HAP-1 (cell line): ENCODE data around the gene OXLD1.
A peak's percentile ranks its signal among the peaks of the same experiment; 100 is the strongest.

ENCODE experiments used
- DNase-seq, 2 experiments: peaks; one replicate each; pipeline ENCODE4 v3.0.0-alpha.2; 2016 to 2020; ENCODE audit warnings: low spot score in 2 of 2
- H3K27me3 ChIP-seq: fragments of 250-450 bp; sonication (Bioruptor Pico); 2 replicates; pipeline ENCODE4 v1.5.1; 2020; ENCODE audit warnings: low read depth, mild to moderate bottlenecking, moderate library complexity
- H3K36me3 ChIP-seq: fragments of 250-450 bp; sonication (Bioruptor Pico); replicated peaks from 2 replicates; pipeline ENCODE4 v1.5.1; 2020; ENCODE audit warnings: mild to moderate bottlenecking
- H3K4me1 ChIP-seq: fragments of 250-450 bp; sonication (Bioruptor Pico); 2 replicates; pipeline ENCODE4 v1.5.1; 2020; ENCODE audit warnings: mild to moderate bottlenecking
- H3K4me3 ChIP-seq: fragments of 250-450 bp; sonication (Bioruptor Pico); 2 replicates; pipeline ENCODE4 v1.5.1; 2020; ENCODE audit warnings: mild to moderate bottlenecking, moderate library complexity
- H3K9me3 ChIP-seq: fragments of 250-450 bp; sonication (Bioruptor Pico); 2 replicates; pipeline ENCODE4 v1.5.1; 2020; ENCODE audit warnings: mild to moderate bottlenecking, moderate library complexity
- in situ Hi-C: fragments of 300-500 bp; cut with MboI; formaldehyde crosslinking; loops from 3 replicates; pipeline ENCODE4 v1.14.3; 2020; ENCODE audit warnings: low sequenced_read_pairs, inconsistent platforms, mixed read lengths

The OXLD1 gene

DNA sequence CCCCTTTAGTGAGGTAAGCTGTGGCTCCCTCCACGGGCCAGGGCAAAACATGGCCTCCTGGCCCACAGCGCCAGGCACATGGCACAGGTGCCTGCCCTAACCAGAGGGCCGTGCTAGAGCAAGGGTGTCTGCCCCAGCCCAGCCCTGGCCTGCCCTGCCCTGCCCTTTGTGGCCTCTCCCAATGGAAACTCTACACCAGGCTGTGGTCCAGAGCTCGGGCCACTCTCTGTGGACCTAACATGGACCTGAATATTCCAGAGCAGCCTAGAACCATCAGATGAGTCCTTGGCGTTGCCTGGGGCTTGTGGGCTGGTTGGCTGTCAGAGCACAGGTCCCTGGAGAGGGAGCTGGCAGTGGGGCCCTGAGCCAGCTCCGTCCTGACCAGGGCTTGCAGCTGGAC, 28.8 kb upstream of the OXLD1 start:
- Histone ChIP-seq H3K4me1 (no peaks in the 10 kb centered on the region), H3K27me3 (no peaks in the 10 kb centered on the region), H3K9me3 (no peaks in the 10 kb centered on the region), H3K36me3 (peaks cover 89% of the 10 kb centered on the region), H3K4me3 (no peak overlapping the region)
- in situ Hi-C loops = no loop called here
- no peak for DNase-seq

DNA sequence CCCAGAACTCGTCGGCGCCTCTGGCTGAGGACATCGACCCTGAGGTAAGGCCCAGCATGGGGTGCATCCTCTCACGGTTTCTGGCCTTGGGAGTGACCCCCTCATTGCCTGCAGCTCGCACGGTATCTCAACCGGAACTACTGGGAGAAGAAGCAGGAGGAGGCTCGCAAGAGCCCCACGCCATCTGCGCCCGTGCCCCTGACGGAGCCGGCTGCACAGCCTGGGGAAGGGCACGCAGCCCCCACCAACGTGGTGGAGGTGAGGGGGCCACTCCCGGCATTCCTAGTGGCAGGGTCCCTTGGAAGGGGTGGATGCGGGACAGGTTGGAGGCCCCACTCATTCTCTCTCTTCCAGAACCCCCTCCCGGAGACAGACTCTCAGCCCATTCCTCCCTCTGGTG, 28.4 kb upstream of the OXLD1 start:
- Histone ChIP-seq H3K4me1 (no peaks in the 10 kb centered on the region), H3K27me3 (no peaks in the 10 kb centered on the region), H3K4me3 (no peak overlapping the region), H3K36me3 (peaks cover 91% of the 10 kb centered on the region), H3K9me3 (no peaks in the 10 kb centered on the region)
- in situ Hi-C loops = no loop called here
- DNase-seq = no peak

DNA sequence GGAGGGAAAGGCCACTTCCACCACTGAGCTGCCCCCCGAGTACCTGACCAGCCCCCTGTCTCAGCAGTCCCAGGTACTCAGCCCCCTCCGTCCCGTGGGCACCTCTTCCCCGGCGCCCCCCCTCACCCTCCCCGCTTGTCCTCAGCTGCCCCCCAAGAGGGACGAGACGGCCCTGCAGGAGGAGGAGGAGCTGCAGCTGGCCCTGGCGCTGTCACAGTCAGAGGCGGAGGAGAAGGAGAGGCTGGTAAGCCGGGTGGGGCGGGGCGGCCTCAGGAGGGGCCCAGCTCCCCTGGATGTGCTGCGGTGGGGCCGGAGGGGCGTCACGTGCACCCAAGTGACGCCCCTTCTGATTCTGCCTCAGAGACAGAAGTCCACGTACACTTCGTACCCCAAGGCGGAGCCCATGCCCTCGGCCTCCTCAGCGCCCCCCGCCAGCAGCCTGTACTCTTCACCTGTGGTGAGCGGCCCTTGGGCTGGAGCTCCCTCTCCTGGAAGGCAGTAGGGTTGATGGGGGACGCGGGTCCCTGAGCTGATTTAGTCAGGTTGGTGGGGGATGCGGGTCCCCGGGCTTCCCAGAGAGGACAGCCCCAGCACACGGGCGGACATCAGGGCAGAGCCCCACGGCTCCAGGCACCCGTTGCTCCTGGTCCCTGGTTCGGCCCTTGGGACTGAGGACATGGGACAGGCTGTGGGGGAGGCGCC, 27.3 kb upstream of the OXLD1 start:
- in situ Hi-C loops = no loop called here
- peaks cover 89% of the 10 kb centered on the region for H3K36me3 ChIP-seq
- DNase-seq = no peak

DNA sequence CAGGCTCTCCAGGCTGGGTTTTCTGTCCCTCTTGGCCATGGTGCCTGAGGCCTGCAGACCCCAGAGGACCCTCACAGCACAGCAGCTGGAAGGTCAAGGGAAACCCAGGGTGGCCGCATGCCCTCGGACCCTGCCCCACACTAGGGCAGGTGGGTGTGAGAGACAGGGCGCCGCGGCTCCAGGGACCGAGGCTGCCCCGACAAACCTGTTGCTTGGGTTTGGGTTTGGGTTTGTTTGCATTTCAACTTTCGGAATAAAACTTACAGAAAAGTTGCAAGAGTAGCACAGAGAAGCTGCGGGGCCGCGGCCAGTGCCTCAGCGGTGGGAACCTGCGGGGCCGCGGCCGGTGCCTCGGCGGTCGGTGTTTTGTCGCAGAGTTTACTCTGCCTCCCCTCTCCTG, 25.2 kb upstream of the OXLD1 start:
- DNase-seq = no peak
- Histone ChIP-seq H3K9me3 (no peaks in the 10 kb centered on the region), H3K4me1 (no peaks in the 10 kb centered on the region), H3K4me3 (no peak overlapping the region), H3K27me3 (no peaks in the 10 kb centered on the region), H3K36me3 (peaks cover 92% of the 10 kb centered on the region)
- in situ Hi-C loops = no loop called here

More for the DNA sequence above, 27.3 kb upstream of the OXLD1 start:
- Histone ChIP-seq H3K27me3 (no peaks in the 10 kb centered on the region), H3K4me1 (no peaks in the 10 kb centered on the region), H3K9me3 (no peaks in the 10 kb centered on the region), H3K4me3 (no peak overlapping the region)

DNA sequence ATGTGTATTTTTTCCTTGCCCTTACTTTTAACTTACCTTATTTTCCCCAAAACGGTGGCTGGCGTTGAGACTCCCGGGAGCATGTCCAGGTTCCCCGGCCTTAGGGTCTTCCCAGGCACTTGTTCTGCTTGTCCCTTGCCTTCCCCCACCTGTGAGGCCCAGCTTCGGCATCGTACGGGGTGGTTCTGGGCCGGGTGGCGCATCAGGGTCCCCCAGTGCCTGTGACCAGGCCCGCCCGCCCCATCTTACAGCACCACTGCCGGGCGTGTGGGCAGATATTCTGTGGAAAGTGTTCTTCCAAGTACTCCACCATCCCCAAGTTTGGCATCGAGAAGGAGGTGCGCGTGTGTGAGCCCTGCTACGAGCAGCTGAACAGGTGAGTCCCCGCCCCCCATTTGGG, 24.8 kb upstream of the OXLD1 start:
- Histone ChIP-seq H3K9me3 (no peaks in the 10 kb centered on the region), H3K4me1 (no peaks in the 10 kb centered on the region), H3K4me3 (no peak overlapping the region), H3K27me3 (no peaks in the 10 kb centered on the region), H3K36me3 (peaks cover 92% of the 10 kb centered on the region)
- in situ Hi-C loops = no loop called here
- no peak for DNase-seq

DNA sequence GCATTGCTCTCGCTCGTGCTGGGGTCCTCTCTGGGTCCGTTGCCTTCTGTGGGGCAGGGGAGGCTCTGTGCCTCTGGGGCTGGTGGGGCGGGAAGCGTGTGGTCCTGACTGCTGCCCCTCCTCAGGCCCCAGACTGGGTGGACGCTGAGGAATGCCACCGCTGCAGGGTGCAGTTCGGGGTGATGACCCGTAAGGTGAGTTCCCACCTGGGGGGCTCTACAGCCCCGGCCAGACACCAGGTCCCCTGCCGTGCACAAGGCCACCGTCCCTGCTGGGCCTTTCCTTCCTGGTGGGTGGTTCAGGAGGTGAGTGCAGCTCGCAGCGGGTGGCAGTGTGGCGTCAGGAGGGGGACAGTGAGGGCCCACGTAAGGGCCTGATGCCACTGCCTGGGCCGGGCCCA, 24.1 kb upstream of the OXLD1 start:
- Histone ChIP-seq H3K36me3 (peaks cover 92% of the 10 kb centered on the region), H3K4me1 (no peaks in the 10 kb centered on the region), H3K27me3 (no peaks in the 10 kb centered on the region), H3K4me3 (no peak overlapping the region), H3K9me3 (no peaks in the 10 kb centered on the region)
- in situ Hi-C loops = no loop called here
- DNase-seq = no peak

DNA sequence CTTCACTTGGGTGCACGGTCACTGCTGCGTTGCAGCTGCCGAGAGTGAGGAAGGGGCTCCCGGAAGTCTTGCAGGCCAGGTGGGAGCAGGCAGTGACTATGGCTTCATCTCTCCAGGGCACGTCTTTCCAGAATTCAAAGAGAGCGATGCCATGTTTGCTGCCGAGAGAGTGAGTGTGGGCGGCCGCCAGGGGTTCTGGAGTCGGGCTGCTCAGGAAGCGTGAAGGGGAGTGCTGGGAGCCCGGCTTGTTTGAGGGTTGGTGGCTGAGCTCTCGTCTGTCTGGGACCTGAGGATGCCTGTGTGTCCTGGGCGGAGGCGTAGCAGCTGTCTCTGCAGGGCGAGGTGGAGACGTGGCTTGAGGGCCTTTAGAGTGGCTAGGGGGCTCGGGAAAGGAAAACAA, 23.7 kb upstream of the OXLD1 start:
- no peaks in the 10 kb centered on the region for H3K27me3 ChIP-seq
- H3K9me3 ChIP-seq = no peaks in the 10 kb centered on the region
- H3K36me3 ChIP-seq = peaks cover 89% of the 10 kb centered on the region
- peaks cover under 1% of the 10 kb centered on the region; the same call in 1 of the 2 replicates for H3K4me1 ChIP-seq
- in situ Hi-C loops = no loop called here
- DNase-seq = no peak
- no peak overlapping the region for H3K4me3 ChIP-seq

DNA sequence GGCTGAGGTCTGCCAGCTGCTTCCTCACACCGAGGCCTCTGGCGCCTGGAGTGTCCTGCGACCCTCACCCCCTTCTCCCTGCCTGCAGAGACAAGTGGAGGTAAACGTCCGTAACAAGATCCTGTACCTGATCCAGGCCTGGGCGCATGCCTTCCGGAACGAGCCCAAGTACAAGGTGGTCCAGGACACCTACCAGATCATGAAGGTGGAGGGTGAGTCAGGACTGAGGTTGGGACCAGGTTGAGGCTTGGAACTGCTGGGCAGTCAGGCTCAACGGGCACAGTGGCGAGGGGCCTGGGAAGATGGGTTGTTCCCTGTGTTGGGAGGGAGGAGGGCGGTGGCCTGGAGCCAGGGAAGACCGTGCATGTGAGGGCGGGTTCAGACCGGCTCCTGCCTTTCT, 22.2 kb upstream of the OXLD1 start:
- Histone ChIP-seq H3K4me1 (peaks cover 8% of the 10 kb centered on the region; the same call in 1 of the 2 replicates), H3K9me3 (no peaks in the 10 kb centered on the region), H3K27me3 (no peaks in the 10 kb centered on the region), H3K36me3 (peaks cover 74% of the 10 kb centered on the region), H3K4me3 (no peak overlapping the region)
- in situ Hi-C loops = no loop called here
- no peak for DNase-seq

DNA sequence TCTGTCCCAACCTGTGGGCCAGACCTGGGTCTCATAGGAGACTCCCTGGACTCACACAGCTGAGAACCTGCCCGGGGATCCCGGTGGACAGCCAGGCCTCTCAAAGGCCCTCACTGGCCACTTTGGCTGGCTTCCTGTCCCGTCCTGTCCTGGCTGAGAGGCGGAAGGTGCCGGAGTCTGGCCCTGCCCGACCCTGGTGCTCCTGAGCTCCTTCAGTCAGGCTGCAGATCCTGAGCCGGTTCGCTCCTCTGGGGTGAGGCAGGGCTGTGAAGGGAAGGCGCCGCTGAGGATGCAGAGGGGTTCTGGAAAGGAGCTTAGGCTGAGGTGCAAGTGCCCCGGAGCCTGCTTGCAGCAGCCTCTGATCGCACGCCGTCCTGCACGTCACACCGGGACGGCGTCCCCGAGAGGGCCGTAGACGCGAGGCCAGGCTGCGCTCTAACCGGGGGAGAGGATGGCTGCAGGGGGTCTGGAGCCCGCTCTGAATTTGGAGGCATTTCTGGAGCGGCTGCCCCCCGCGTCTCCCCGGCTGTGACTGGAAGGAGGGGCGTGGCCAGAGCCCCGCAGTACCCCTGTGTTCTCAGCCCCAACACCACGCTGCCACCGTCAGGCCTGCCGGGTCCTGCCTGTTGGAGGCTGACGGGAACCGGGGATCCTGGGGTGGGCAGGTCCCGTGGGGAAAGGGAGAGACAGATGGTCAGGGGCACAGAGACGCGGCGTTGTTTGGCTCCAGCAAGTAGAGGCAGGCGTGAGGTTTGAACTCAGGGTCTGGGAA, 21.6 kb upstream of the OXLD1 start:
- DNase-seq = no peak
- peaks cover 69% of the 10 kb centered on the region for H3K36me3 ChIP-seq

DNA sequence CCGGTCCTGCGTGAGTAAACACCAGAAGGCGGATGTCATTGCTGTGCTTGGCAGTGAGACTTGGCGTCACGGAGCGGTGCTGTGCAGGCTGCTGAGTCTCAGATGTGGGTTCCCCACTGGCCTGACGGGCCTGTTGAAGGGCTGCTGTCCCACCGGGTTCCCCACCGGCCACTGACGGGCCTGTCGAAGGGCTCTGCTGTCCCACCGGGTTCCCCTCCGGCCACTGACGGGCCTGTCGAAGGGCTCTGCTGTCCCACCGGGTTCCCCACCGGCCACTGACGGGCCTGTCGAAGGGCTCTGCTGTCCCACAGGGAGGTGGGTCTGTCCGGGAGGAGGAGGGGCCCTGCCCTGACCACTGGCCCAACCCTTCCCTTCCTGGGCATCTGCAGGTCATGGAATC, 20.2 kb upstream of the OXLD1 start:
- peaks cover 58% of the 10 kb centered on the region for H3K36me3 ChIP-seq
- no peak for DNase-seq
- in situ Hi-C loops = no loop called here
- no peaks in the 10 kb centered on the region for H3K27me3 ChIP-seq
- H3K4me1 ChIP-seq = peaks cover 14% of the 10 kb centered on the region
- H3K4me3 ChIP-seq = no peak overlapping the region
- no peaks in the 10 kb centered on the region for H3K9me3 ChIP-seq

More for the DNA sequence above, 21.6 kb upstream of the OXLD1 start:
- H3K4me3 ChIP-seq = no peak overlapping the region
- in situ Hi-C loops = no loop called here
- no peaks in the 10 kb centered on the region for H3K9me3 ChIP-seq
- peaks cover 8% of the 10 kb centered on the region; the same call in 1 of the 2 replicates for H3K4me1 ChIP-seq
- H3K27me3 ChIP-seq = no peaks in the 10 kb centered on the region

DNA sequence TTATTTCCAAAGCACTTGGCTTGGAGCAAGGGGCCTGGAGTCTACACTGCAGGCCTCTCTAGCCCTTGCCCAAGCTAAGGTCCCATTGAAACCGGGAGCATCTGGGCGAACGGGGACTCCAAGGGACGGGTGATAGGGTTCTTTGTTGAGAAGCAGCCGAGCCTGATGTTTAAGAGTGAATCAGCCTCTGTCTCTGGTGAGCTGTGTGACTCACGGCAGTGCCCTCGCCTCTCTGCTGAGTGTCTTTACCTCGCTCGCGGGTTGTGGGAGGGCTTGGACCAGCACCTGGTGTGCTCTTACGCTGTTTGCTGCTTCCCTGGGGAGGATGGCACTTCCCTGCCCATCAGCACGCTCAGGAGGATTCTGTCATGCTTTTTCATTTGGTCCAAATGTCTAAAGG, 18.7 kb upstream of the OXLD1 start:
- Histone ChIP-seq H3K36me3 (peaks cover 50% of the 10 kb centered on the region), H3K9me3 (no peaks in the 10 kb centered on the region), H3K4me1 (peaks cover 14% of the 10 kb centered on the region), H3K27me3 (no peaks in the 10 kb centered on the region), H3K4me3 (peak overlapping the region; percentile 90)
- in situ Hi-C loops = no loop called here
- no peak for DNase-seq

DNA sequence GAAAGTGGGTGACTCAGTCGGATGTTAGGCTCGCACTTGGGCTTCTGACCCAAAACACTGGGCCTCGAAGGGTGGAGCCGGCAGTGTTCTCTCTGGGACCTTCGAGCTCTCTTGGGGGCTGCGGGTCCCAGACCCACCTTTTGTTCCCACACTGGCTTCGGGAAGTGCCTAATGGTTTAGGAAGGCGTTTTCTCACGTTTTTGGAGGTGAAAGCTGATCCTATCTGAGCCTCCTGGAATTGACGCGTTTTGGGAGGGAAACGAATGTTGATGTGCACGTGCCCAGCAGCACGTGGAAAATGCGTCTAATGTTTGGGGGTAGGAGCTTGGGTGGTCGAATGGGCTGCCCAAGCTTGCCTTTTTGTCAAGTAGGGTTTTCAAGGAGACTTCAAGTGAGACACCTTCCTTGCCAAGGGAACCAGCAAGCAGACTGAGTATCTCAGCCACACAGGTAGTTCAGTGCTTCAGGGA, 18.1 kb upstream of the OXLD1 start:
- H3K27me3 ChIP-seq = no peaks in the 10 kb centered on the region
- H3K9me3 ChIP-seq = no peaks in the 10 kb centered on the region
- H3K4me3 ChIP-seq = peak overlapping the region; percentile 90
- in situ Hi-C loops = no loop called here
- peaks cover 14% of the 10 kb centered on the region for H3K4me1 ChIP-seq
- DNase-seq = no peak
- peaks cover 46% of the 10 kb centered on the region for H3K36me3 ChIP-seq

DNA sequence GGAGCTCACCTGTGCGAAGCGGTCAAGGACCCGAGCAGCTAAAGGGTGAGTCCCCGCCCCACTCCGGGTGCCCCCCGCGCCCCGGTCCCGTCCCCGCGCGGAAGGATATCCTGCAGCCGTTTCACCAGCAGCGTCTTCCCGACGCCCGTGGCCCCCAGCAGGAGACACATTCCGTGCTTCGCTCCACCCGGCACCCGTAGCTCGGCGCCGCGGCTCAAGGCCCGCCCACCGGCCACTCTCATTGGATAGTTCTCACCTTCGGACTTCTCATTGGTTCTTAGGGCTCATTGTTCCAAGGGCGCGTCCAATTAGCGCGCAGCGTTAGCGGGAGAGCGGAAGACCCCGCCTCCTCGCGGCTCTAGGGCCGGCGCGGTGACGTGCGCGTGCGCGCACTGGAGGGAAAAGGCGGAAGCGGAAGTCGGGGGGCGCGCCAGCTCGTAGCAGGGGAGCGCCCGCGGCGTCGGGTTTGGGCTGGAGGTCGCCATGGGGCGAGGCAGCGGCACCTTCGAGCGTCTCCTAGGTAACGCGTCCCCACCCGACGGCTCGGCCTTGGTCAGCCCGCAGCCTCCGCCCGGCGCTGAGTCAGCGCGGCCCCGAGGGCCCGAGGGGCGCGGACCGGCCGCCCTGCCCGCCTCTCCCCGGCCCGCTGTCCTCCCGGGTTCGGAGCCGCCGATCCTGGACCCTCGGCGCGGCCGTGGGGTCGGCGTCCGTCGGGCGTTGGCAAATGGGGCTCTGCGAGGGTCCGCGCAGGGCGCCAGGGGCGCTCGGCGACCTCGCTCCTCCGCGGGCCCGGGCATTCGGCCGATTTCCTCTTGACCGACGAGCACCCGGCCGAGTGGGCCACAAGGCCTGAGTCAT, 17.4 kb upstream of the OXLD1 start, which contains the start of the genes ARL16 and HGS:
ARL16 (minus strand) TSS at position 214 of the 858 bp plus-strand sequence; CDS start at position 170, 44 bp downstream.
HGS (plus strand) TSS at position 428 of the 858 bp plus-strand sequence; CDS start at position 484, 56 bp downstream.
- Histone ChIP-seq H3K27me3 (no peaks in the 10 kb centered on the region), H3K36me3 (peaks cover 40% of the 10 kb centered on the region), H3K4me1 (peaks cover 14% of the 10 kb centered on the region), H3K9me3 (no peaks in the 10 kb centered on the region), H3K4me3 (peak within 1 kb of the TSS; percentile 90)
- in situ Hi-C loops = no loop called here
- DNase-seq = peak; percentile 98
